GM18858 (cell line): ENCODE data around the gene THTPA.
A peak's percentile ranks its signal among the peaks of the same experiment; 100 is the strongest.
"Not testable (repeated sequence)": the region's sequence is repeated elsewhere in the genome, so short reads cannot be mapped to it uniquely, and the experiment has no call there.

Experiments used
- ATAC-seq: cut with Tn5 transposase; IDR thresholded peaks from one replicate; pipeline ENCODE4 v1.9.1; 2021; ENCODE audit not compliant: unreplicated experiment

THTPA gene

DNA sequence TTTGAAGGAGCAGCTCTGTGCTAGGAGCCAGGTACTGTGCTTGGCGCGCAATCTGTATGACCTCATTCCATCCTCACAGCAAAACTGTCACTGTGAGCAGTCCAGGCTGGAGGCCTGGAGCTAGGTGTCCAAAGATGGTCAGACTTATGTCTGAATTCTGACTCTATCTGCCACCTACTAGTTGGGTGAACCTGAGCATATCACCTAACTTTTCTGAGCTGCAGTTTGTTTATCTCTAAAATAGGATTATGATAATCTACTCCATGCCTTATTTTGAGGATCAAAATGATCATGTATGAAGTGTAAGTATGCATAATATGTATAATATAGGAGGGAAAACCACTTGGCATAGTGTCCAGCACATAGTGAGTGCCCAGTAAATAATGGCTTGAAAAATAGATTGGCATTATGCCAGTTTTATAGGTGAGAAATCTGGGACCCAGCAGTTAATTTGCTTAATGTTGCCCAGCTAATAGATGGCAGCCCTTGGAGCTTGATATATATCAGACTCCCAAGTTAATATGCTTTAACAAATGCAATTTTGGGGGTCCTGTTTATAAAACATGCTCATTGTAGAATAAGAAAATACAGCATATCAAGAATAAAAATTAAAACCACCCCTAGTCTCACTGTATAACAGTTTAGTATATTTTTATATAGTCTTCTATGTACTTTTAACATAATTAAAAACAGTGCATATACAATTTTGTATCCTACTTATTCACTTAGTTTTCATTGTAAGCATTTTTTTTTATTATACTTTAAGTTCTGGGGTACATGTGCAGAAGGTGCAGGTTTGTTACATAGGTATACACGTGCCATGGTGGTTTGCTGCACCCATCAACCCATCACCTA is 27.1 kb downstream of the THTPA start:
- ATAC-seq = no peak

DNA sequence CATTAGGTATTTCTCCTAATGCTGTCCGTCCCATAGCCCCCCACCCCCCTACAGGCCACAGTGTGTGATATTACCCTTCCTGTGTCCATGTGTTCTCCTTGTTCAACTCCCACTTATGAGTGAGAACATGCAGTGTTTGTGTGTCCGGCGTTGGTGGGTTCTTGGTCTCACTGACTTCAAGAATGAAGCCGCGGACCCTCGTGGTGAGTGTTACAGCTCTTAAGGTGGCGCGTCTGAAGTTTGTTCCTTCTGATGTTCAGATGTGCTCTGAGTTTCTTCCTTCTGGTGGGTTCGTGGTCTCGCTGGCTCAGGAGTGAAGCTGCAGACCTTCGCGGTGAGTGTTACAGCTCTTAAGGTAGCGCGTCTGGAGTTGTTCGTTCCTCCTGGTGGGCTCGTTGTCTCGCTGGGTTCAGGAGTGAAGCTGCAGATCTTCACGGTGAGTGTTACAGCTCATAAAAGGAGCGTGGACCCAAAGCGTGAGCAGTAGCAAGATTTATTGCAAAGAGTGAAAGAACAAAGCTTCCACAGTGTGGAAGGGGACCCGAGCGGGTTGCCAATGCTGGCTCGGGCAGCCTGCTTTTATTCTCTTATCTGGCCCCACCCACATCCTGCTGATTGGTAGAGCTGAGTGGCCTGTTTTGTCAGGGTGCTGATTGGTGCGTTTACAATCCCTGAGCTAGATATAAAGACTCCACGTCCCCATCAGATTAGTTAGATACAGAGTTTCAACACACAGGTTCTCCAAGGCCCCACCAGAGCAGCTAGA is 27.9 kb downstream of the THTPA start:
- not testable (repeated sequence) for ATAC-seq

DNA sequence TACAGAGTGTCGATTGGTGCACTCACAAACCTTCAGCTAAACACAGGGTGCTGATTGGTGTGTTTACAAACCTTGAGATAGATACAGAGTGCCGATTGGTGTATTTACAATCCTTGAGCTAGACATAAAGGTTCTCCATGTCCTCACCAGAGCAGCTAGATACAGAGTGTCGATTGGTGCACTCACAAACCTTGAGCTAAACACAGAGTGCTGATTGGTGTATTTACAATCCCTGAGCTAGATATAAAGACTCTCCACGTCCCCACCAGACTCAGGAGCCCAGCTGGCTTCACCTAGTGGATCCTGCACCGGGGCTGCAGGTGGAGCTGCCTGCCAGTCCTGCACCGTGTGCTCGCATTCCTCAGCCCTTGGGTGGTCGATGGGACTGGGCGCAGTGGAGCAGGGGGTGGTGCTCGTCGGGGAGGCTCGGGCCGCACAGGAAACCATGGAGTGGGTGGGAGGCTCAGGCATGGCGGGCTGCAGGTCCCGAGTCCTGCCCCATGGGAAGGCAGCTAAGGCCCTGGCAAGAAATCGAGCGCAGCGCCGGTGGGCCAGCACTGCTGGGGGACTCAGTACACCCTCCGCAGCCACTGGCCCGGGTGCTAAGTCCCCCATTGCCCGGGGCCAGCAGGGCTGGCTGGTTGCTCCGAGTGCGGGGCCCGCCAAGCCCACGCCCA is 28.6 kb downstream of the THTPA start:
- ATAC-seq = not testable (repeated sequence)

DNA sequence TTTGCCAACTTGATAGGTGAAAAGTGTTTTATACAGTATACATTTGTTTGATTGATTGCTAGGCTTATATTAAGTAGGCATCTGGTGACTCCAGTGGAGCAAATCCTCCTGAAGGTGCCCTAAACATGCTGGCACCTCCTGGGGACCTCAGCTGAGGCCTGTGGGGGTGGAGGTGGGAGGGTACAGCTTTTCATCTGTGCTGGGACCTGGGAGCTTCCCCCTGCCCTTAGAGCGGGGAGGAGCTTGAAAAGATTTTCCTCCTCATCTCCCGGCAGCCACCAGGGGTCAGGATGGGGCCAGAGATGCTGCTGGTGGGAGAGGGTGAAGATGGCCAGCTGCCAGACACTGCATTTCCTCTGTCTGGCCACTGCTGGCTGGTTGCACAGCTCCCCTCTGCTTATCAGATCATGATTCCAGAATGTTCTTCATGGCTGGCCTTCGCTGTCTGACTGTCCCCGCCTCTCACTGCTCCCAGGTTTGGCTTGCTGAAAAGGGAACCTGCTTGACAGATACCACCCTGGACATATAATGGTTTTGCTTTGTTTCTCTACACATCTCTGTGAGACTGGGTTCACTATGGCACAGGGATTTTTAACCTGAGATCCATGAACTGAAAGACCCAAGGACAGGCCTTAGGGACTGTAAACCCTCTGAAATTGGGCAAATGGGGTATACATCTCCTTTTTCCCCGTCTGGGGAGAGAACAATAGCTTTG is 33.0 kb downstream of the THTPA start:
- ATAC-seq = peak; percentile 95

DNA sequence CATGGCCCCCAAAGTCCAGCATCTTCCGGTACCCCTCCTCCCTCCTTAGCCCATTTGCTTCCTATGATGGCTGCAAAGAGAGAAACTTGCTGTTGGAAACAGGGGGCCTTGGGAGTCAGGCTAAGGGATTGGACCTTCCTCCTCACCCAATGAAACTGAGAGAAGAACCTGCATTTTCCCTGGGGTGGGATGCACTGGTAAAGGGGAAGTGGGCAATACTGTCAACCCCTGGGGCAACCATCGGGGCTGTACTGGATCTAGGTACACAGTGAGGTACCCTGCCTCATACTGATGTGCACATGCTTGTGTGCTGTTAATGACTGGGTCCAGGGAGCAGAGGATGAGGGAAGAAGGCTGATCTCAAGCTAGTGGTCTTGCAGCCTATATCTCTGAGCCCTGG is 33.5 kb downstream of the THTPA start:
- ATAC-seq = no peak

DNA sequence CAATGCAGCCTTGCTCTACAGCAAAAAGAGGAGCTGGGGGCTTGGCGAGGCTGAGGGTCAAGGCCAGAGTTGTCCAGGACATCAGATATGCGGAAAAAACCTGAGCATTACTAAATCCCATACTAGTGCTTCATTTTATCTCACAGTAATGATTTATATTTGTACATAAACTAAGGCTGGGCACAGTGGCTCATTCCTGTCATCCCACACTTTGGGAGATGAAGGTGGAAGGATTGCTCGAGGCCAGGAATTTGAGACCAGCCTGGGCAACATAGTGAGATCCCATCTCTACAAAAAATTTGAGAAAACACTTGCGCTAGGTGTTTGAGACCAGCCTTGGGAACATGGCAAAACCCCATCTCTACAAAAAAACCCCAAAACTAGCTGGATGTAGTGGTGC is 34.1 kb downstream of the THTPA start:
- no peak for ATAC-seq

DNA sequence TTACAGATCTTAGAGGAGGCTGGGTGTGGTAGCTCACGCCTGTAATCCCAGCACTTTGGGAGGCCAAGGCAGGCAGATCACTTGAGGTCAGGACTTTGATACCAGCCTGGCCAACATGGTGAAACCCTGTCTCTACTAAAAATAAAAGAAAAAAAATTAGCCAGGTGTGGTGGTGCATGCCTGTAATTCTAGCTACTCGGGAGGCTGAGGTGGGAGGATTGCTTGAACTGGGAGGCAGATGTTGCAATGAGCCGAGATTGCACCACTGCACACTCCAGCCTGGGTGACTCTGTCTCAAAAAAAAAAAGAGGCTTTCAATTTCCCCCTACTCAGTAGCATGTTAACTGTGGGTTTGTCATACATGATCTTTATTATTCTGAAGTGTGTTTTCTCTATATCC is 38.1 kb downstream of the THTPA start:
- ATAC-seq = not testable (repeated sequence)

DNA sequence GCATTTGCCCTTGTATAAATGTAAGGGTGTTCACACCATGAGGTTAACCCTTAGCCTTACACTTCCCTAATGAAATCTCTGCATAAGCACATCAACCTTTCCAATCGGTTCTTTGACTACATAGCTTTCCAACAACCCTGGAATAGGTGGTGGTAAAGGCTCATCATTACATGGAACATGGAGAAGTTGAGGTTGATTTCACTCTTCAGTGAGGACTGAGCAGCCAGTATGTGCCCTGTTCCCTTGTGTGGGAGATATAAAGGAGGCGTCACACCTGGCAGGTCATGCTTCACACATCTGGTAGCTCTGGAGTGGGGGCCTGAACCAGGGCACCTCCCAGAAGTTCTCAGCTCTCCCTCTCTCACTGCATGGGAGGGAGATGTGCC is 44.2 kb downstream of the THTPA start:
- no peak for ATAC-seq

DNA sequence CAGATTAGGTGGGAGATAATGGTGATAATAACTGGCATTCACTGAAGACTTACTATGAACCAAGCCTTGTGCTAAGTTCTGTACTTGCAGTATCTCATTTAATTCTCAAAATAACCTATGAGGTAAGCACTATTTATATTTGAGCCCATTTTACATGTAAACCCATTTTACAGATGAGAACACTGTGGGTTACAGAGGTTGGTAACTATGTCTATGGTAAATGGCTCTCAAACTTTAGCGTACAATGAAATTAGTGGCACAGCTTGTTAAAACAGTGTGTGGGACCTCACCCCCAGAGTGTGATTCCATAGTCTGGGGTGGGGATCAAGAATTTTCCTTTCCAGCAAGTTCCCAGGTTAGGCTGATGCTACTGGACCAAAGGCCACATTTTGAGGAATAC is 44.7 kb downstream of the THTPA start:
- no peak for ATAC-seq

DNA sequence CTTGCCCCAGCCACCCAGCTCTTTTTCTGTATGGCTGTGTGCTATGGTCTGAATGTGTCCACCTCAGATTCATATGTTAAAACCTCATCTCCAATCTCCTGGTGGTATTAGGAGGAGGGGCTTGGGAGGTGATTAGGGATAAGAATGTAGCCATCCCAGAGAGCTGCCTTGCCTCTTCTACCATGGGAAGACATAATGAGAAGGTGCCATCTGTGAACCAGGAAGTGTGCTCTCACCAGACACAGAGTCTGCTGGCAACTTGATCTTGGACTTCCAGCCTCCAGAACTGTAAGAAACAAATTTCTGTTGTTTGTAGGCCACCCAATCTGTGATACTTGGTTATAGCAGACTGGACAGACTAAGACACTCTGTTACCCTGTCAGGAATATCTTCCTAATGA is 45.4 kb downstream of the THTPA start:
- ATAC-seq = no peak

DNA sequence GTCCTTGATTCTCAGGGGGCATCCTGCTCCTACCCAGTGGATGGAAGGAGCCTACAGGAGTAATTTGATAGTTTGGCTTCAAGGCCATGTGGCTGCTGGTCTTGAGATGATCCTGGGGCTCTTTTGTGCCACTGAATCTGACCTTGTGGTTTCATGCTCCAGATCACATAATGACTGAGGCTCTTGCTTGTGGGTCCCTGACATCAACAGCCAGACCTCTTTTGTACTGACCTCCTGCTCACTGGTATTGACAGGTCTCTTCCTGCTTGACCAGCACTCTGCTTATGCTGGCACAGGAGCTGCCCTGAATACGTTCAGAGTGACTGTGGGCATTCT is 45.7 kb downstream of the THTPA start:
- no peak for ATAC-seq

DNA sequence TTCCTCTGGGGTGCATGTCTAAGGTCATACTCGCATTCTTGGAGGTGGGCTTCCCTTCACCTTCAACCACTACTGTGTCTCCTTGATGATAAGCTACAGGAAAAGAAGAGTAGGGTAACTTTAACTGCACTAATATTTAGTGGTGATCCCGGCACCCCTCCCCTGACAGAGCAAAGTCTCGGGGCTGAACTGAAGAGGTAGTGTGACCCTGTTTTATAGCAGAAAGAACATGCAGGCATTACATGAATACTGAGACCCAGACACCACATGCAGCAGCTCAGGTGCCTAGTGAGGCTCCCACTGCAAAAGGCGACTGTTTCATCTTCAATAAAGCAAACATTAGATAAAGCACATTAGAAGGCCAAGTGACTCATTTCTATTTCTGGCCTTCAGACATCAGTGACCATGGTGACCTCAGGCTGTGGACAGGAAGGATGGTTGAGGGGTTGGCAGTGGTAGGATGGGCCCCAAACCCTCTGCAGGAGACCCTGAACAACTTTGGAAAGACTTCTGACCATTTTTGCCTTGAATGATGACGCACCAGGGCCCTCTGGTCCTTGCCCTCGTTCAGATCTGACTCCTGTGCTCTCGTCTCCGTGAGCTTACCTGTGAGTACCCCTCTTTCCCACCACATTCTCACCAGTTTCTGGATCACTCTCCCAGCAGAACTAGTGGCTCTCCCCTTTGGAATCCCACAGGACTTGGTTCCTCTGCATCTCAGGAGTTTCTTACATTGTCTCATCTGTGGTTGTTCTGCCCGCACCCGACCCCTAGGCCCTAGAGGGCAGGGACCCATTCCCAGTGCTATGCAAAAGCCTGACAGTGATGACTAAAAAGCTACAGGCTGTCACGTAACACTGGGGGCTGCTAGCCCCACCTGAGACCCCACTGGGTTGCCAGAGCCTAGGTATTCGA is 46.4 kb downstream of the THTPA start:
- no peak for ATAC-seq

DNA sequence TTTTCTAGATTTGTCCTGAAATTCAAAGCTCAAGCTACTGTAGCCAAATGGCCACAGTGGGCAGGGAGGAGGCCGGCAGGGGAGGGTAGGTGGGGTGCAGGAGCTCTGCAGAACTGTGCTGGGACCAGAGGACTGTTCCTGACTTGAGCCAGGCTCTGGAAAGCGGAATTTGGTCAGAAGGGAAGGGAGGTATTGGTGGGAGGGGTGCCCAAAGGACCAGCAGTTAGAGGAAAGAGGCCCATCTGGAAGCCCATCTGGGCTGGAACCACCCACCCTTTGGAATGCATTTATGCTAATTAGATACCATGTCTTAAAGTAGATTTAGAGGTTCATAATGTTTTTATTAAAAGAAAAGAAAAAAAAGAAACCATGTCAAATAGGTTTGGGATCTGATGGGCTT is 47.0 kb downstream of the THTPA start:
- no peak for ATAC-seq

DNA sequence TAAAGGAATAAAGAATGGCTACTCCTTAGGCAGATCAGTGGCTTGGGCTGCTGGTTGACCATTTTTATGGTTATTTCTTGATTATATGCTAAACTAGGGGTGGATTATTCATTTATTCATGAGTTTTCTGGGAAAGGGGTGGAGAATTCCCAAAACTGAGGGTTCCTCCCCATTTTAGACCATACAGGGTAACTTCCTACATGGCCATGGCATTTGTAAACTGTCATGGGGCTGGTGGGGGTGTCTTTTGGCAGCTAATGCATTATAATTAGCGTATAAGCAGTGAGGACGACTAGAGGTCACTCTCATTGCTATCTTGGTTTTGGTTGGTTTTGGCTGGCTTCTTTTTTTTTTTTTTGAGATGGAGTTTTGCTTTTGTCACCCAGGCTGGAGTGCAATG is 48.1 kb downstream of the THTPA start:
- no peak for ATAC-seq

DNA sequence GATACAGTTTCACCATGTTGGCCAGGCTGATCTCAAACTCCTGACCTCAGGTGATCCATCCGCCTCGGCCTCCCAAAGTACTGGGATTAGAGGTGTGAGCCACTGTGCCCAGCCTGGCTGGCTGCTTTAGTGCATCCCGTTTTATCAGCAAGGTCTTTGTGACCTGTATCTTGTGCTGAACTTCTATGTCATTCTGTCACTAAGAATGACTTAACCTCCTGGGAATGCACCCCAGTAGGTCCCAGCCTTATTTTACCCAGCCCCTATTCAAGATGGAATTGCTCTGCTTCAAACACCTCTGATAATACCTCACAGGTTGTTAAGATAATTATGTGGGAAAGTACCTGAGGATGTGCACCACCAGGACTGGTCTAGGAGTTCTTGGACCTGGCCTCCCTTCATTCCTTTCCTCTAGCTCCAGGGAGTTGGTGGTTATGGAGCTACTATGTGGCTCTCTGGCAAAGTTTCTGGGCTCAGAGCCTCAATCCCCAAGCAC is 48.7 kb downstream of the THTPA start:
- ATAC-seq = no peak

DNA sequence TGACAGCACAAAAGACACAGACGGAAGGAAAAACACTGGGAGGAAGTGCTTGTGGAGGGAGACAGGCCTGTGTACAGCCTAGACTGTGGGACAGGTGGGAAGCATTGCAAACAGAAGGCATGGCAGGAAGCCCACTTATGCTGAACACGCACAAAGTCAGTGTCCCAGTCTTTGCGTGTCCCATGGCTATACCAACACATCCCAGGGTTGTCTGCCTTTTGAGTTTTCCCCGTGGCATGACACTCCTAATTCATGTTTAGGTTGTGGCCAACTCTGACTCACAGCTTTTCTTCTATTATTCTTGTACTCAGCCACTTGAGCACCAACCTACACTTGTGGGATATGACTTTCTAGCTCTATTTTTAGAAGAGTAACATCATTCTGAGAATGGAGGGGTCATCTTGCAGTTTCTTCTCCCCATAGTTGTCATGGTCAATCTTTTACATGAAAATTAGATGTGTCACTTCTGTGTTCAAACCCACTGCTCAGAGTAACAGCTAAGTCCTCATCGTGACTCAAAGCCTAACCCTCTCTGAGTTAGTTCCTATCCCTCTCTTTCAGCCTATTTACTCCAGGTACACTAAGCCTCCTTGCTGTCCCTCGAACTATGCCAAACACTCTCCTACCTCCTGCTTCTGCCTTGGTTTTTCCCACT is 50.0 kb downstream of the THTPA start:
- peak; percentile 88 for ATAC-seq

DNA sequence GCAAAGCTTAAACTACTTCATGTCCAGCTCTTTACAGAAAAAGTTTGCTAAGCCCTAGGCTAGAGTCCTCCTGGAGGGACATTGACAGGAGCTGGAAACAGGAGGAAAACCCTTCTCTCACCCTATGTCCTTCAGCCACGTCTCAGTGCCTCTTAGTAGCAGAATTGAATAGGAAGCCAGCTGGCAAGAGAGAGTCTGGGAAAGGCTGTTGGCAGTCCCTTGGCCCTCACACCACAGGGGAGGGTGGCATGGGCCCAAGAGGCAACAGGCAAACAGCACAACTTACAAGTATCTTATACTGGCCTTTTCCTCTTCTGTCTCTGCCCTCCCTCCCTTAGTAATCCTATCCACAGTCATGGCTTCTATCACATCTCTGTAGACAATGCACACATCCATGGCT is 52.4 kb downstream of the THTPA start:
- no peak for ATAC-seq

DNA sequence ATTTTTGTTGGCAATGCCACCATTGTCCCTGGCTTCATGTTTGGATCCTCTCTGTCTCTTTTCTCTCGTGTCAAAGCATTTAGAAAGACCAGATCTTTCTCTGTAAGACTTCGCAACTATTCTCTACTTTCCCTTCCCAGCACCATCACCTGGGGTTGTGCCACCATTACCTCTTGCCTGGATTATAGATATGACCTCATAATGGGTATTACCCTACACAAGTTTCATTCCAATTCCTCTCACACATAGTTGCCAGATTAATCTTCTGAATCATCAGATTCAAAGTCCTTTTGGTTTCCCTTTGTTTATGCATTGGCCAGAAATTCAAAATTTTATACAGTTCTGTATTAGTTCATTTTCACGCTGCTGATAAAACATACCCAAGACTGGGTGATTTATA is 52.9 kb downstream of the THTPA start:
- no peak for ATAC-seq

DNA sequence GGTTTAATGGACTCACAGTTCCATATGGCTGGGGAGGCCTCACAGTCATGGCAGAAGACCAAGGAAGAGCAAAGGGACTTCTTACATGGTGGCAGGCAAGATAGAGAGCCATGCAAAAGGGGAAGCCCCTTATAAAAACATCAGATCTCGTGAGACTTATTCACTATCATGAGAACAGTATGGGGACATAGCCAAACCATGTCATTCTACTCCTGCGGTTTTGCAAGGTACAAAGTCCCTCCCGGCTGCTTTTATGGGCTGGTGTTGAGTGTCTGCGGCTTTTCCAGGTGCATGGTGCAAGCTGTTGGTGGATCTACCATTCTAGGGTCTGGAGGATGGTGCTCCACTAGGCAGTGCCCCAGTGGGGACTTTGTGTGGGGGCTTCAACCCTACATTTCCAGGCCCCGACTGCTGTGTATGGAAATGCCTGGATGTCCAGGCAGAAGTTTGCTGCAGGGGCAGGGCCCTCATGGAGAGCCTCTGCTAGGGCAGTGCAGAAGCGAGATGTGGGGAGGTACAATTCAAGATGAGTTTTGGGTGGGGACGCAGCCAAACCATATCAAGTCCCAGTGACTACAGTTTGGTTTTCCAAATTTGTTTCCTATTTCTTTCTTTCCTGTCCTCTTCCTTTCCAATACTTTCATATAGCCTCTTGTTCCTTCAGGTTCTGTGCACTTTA is 53.5 kb downstream of the THTPA start:
- ATAC-seq = not testable (repeated sequence)
